SU-DHL-6 (cell line): ENCODE data around the gene CCDC63.

Source experiments
- H2AFZ ChIP-seq: fragments of 200-600 bp; sonication (generic); 2 replicates; pipeline ENCODE4 v1.6.1; 2014; ENCODE audit warnings: low read depth, mild to moderate bottlenecking, moderate library complexity, mixed read lengths, antibody characterized with exemption, low read length; ENCODE audit not compliant: severe bottlenecking
- H3F3A ChIP-seq: fragments of 200-600 bp; shearing (Covaris generic); 2 replicates; pipeline ENCODE4 v1.6.0; 2016; ENCODE audit warnings: antibody characterized with exemption, mild to moderate bottlenecking; ENCODE audit not compliant: insufficient read depth
- H3K27ac ChIP-seq: fragments of 200-600 bp; sonication (generic); 2 replicates; pipeline ENCODE4 v1.5.1; 2016; ENCODE audit warnings: low read depth, mild to moderate bottlenecking, low read length, moderate library complexity, mixed read lengths
- H3K27me3 ChIP-seq: fragments of 200-600 bp; sonication (generic), shearing (Covaris generic); 2 replicates; pipeline ENCODE4 v1.6.0; 2014; ENCODE audit warnings: mild to moderate bottlenecking, low read length
- H3K36me3 ChIP-seq: fragments of 200-600 bp; sonication (generic); 2 replicates; pipeline ENCODE4 v1.6.1; 2014; ENCODE audit warnings: mild to moderate bottlenecking, low read length, mixed read lengths
- H3K4me2 ChIP-seq: fragments of 300-600, 200-600 bp; shearing (Covaris generic), sonication (generic); 2 replicates; pipeline ENCODE4 v1.6.0; 2014; ENCODE audit warnings: low read length, low read depth, mild to moderate bottlenecking; ENCODE audit not compliant: poor library complexity, severe bottlenecking
- H3K4me3 ChIP-seq: fragments of 200-600 bp; sonication (generic); 2 replicates; pipeline ENCODE4 v1.5.1; 2014; ENCODE audit warnings: antibody characterized with exemption, low read length, mild to moderate bottlenecking, mixed read lengths; ENCODE audit not compliant: insufficient read depth, poor library complexity, severe bottlenecking
- H3K79me2 ChIP-seq: fragments of 200-600 bp; sonication (generic); 2 replicates; pipeline ENCODE4 v1.6.1; 2014; ENCODE audit warnings: mild to moderate bottlenecking, low read length, moderate library complexity; ENCODE audit not compliant: insufficient read depth
- H3K9ac ChIP-seq: fragments of 200-600 bp; sonication (generic); 2 replicates; pipeline ENCODE4 v1.7.0; 2014; ENCODE audit warnings: mild to moderate bottlenecking, low read length
- H3K9me2 ChIP-seq: fragments of 200-600 bp; sonication (generic); replicated peaks from 2 replicates; pipeline ENCODE4 v1.6.1; 2014; ENCODE audit warnings: low read length; ENCODE audit not compliant: insufficient read depth
- H3K9me3 ChIP-seq: fragments of 200-600 bp; sonication (generic); 2 replicates; pipeline ENCODE4 v1.6.1; 2014; ENCODE audit warnings: low read length, mixed read lengths; ENCODE audit not compliant: insufficient read depth
- H4K20me1 ChIP-seq: fragments of 200-600 bp; sonication (generic); 2 replicates; pipeline ENCODE4 v1.6.1; 2014; ENCODE audit warnings: low read depth, mild to moderate bottlenecking, antibody characterized with exemption, low read length, moderate library complexity, mixed read lengths
- EZH2phosphoT487 ChIP-seq: fragments of 200-600 bp; sonication (generic), shearing (Covaris generic); conservative IDR thresholded peaks from 2 replicates; pipeline ENCODE4 v1.6.1; 2018; ENCODE audit warnings: mild to moderate bottlenecking, antibody characterized with exemption, low read length, moderate library complexity, mixed read lengths
- TF ChIP-seq, protein P1 (sequence below): fragments of 200-600 bp; sonication (generic); IDR thresholded peaks from one replicate; pipeline ENCODE4 v1.5.1; 2017; ENCODE audit warnings: antibody characterized with exemption, mild to moderate bottlenecking, low read length, moderate library complexity; ENCODE audit not compliant: insufficient read depth, poor library complexity, severe bottlenecking

The CCDC63 gene

DNA sequence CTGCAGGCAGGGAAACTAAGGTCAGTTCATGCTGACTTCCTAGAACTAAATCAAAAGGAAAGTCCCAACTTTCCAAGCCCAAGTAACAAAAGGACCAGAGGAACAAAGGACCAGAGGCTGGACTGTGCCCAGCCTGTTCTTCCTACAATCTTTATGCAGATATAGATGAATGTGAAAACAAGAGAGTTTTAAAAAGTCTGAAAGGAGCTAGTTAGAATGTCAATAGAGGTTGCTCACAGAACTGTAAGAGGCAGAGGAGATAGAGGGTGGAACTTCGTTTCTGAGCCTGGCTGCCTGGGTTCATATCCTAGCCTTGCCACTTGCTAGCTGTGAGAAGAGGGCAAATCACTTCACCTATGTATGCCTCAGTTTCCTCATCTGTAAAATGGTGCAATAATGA is 30.0 kb upstream of the CCDC63 start:
- Histone ChIP-seq H3K79me2 (no peaks in the 10 kb centered on the region), H3K9me2 (no peaks in the 10 kb centered on the region), H3K9me3 (no peaks in the 10 kb centered on the region), H3K36me3 (no peaks in the 10 kb centered on the region), H3K4me2 (no peak overlapping the region), H2AFZ (no peak overlapping the region), H4K20me1 (no peaks in the 10 kb centered on the region), H3K9ac (no peak overlapping the region), H3K27me3 (no peaks in the 10 kb centered on the region), H3K27ac (no peak overlapping the region), H3K4me3 (no peak overlapping the region), H3F3A (no peaks in the 10 kb centered on the region)
- TF ChIP-seq, protein P1, sequence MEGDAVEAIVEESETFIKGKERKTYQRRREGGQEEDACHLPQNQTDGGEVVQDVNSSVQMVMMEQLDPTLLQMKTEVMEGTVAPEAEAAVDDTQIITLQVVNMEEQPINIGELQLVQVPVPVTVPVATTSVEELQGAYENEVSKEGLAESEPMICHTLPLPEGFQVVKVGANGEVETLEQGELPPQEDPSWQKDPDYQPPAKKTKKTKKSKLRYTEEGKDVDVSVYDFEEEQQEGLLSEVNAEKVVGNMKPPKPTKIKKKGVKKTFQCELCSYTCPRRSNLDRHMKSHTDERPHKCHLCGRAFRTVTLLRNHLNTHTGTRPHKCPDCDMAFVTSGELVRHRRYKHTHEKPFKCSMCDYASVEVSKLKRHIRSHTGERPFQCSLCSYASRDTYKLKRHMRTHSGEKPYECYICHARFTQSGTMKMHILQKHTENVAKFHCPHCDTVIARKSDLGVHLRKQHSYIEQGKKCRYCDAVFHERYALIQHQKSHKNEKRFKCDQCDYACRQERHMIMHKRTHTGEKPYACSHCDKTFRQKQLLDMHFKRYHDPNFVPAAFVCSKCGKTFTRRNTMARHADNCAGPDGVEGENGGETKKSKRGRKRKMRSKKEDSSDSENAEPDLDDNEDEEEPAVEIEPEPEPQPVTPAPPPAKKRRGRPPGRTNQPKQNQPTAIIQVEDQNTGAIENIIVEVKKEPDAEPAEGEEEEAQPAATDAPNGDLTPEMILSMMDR = no peak
- TF ChIP-seq EZH2phosphoT487 = no peak

DNA sequence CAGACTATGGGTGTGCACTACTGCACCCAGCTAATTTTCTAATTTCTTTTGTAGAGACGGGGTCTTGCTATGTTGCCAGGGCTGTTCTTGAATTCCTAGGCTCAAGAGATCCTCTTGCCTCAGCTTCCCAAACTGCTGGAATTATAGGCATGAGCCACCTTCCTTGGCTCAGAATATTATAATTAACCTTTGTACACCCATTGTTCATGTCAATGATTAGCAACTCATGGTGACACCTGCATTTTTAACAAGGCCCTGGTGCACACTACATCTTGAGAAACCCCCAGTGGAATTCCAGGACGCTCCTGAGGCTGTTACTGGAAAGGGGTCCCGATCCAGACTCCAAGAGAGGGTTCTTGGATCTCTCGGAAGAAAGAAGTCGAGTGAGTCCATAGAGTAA is 28.3 kb upstream of the CCDC63 start:
- H3K27ac ChIP-seq = no peak overlapping the region
- H3K9me3 ChIP-seq = no peaks in the 10 kb centered on the region
- no peak overlapping the region for H3K9ac ChIP-seq
- TF ChIP-seq, protein P1 = no peak
- TF ChIP-seq EZH2phosphoT487 = no peak
- H3K79me2 ChIP-seq = no peaks in the 10 kb centered on the region
- no peak overlapping the region for H2AFZ ChIP-seq
- no peak overlapping the region for H3K4me2 ChIP-seq
- no peaks in the 10 kb centered on the region for H3K9me2 ChIP-seq
- H4K20me1 ChIP-seq = no peaks in the 10 kb centered on the region
- H3K4me3 ChIP-seq = no peak overlapping the region
- H3F3A ChIP-seq = no peaks in the 10 kb centered on the region
- no peaks in the 10 kb centered on the region for H3K27me3 ChIP-seq
- no peaks in the 10 kb centered on the region for H3K36me3 ChIP-seq

DNA sequence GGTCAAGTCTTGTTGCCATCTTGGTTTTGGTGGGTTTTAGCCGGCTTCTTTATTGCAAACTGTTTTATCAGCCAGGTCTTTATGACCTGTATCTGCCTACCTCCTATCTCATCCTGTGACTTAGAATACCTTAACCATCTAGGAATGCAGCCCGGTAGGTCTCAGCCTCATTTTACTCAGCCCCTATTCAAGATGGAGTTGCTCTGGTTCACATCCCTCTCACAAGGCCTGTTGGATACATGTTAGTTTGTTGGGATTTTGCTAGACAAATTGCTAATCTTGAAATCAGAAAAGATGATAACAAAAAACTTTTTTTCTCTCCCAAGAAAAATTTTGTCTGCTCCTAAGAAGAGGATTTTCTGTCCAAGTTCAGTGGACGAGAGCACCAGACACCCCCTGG is 27.6 kb upstream of the CCDC63 start:
- H2AFZ ChIP-seq = no peak overlapping the region
- no peaks in the 10 kb centered on the region for H3F3A ChIP-seq
- no peaks in the 10 kb centered on the region for H3K79me2 ChIP-seq
- no peaks in the 10 kb centered on the region for H3K9me3 ChIP-seq
- H3K27ac ChIP-seq = no peak overlapping the region
- H3K4me2 ChIP-seq = no peak overlapping the region
- no peaks in the 10 kb centered on the region for H4K20me1 ChIP-seq
- no peaks in the 10 kb centered on the region for H3K27me3 ChIP-seq
- no peak overlapping the region for H3K4me3 ChIP-seq
- no peaks in the 10 kb centered on the region for H3K36me3 ChIP-seq
- H3K9ac ChIP-seq = no peak overlapping the region
- H3K9me2 ChIP-seq = no peaks in the 10 kb centered on the region
- TF ChIP-seq EZH2phosphoT487 = no peak
- TF ChIP-seq, protein P1 = no peak
